AG09309 (cell line): ENCODE measurements around the gene EP400.
"Not testable (repeated sequence)": the region's sequence is repeated elsewhere in the genome, so short reads cannot be mapped to it uniquely, and the experiment has no call there.

Experiments used
- DNase-seq: peaks from one replicate; pipeline ENCODE4 v3.0.0-alpha.2; 2010; ENCODE audit warnings: low read depth
- H3K4me3 ChIP-seq: 2 replicates; pipeline ENCODE4 v1.5.1; 2011; ENCODE audit warnings: mild to moderate bottlenecking, low read depth, low read length, moderate library complexity; ENCODE audit not compliant: control insufficient read depth
- CTCF ChIP-seq: IDR thresholded peaks from 2 replicates; pipeline ENCODE4 v1.5.1; 2011; ENCODE audit warnings: mild to moderate bottlenecking, low read depth, low read length, inconsistent platforms; ENCODE audit not compliant: insufficient read depth, control insufficient read depth; ENCODE audit errors: missing control alignments

Gene EP400

GRCh38 chr12:131946757-131947156, 3.0 kb upstream of the EP400 start:
- no peak for TF ChIP-seq CTCF
- no peak overlapping the region for H3K4me3 ChIP-seq
- no peak for DNase-seq

GRCh38 chr12:131947482-131948027, 2.2 kb upstream of the EP400 start:
- no peak overlapping the region for H3K4me3 ChIP-seq
- TF ChIP-seq CTCF: no peak
- no peak for DNase-seq

- H3K4me3 ChIP-seq: no peak overlapping the region
- DNase-seq: no peak
- TF ChIP-seq CTCF: no peak
These were observed 1.5 kb upstream of the EP400 start for GRCh38 chr12:131948166-131948712.

- peak overlapping the region; percentile 58 for H3K4me3 ChIP-seq
- not testable (repeated sequence) for DNase-seq
These were observed 870 bp upstream of the EP400 start for GRCh38 chr12:131948713-131949430.

- TF ChIP-seq CTCF: no peak
- DNase-seq: no peak
- H3K4me3 ChIP-seq: peak overlapping the region; percentile 94
These were observed 606 bp downstream of the EP400 start for GRCh38 chr12:131950182-131950913.

GRCh38 chr12:131953810-131954209, 4.1 kb downstream of the EP400 start:
- H3K4me3 ChIP-seq, DNase-seq: not testable (repeated sequence)

GRCh38 chr12:131954460-131954859, 4.7 kb downstream of the EP400 start:
- DNase-seq, H3K4me3 ChIP-seq: not testable (repeated sequence)

GRCh38 chr12:131959116-131959515, 9.4 kb downstream of the EP400 start:
- no peak for TF ChIP-seq CTCF
- H3K4me3 ChIP-seq: no peak overlapping the region
- no peak for DNase-seq
